Stomach (tissue), 4 donors: ENCODE data around the gene MBNL2.

Source experiments
- POLR2A ChIP-seq, 4 donors: fragments of 450-650 bp; IDR thresholded peaks; one replicate each; pipeline ENCODE4 v1.6.1; 2016; ENCODE audit warnings: antibody characterized with exemption in 4 of 4, control low read depth in 2 of 4, mild to moderate bottlenecking in 1 of 4, moderate library complexity in 1 of 4
- POLR2AphosphoS5 ChIP-seq, 3 donors: sonication (generic); formaldehyde crosslinking; IDR thresholded peaks; one replicate each; pipeline ENCODE4 v1.6.1; 2016; ENCODE audit warnings: antibody characterized with exemption in 3 of 3

DNA sequence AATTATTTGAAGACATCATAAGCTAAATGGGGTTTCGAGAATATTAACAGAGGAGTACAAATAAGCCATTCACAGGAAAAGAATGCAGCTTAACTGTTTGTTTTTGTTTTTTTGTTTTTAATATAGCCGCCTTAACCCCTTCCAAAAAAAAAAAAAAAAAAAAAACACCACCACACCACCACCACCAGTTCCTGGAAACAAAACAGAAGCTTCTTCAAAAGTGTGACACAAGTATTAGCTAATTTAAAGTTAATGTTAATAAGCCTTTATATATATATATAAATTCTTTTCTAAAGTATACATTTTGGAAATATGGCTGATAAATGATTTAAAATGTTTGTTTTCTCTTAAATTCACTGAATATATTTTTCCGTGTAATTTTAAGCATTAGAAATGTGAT is 213.2 kb downstream of the MBNL2 start:
- no peak for TF ChIP-seq POLR2AphosphoS5 (IDR thresholded peaks at IDR 0.05)
- TF ChIP-seq POLR2A (IDR thresholded peaks at IDR 0.05) = no peak
